Measurements from ENCODE around the gene CELF3.
"Not testable (repeated sequence)": the region's sequence is repeated elsewhere in the genome, so short reads cannot be mapped to it uniquely, and the experiment has no call there.

Gene CELF3

GRCh38 chr1:151716771-151717631, at the start of gene CELF3:
Gene CELF3, minus strand, starts transcription at chr1:151716803. Its CDS starts 783 bp downstream, at chr1:151716020.
- no peak for DNase-seq (ENCODE audit: low read depth, low spot score)

GRCh38 chr1:151763990-151764389, 47.4 kb upstream of the CELF3 start:
- no peak for DNase-seq (ENCODE audit: low read depth, low spot score)

GRCh38 chr1:151762941-151763921, 46.6 kb upstream of the CELF3 start, which contains the start of gene MRPL9:
Gene MRPL9, minus strand, starts transcription at chr1:151763496. Its CDS starts 17 bp downstream, at chr1:151763479.
- peak; percentile 64 for DNase-seq (ENCODE audit: low read depth, low spot score)

GRCh38 chr1:151760597-151761385, 44.2 kb upstream of the CELF3 start:
- DNase-seq (ENCODE audit: low read depth, low spot score), result no peak

- DNase-seq (ENCODE audit: low read depth, low spot score), result no peak
These were observed 42.6 kb upstream of the CELF3 start for GRCh38 chr1:151759241-151759640.

GRCh38 chr1:151756291-151756690, 39.7 kb upstream of the CELF3 start:
- no peak for DNase-seq (ENCODE audit: low read depth, low spot score)

GRCh38 chr1:151741516-151741915, 24.9 kb upstream of the CELF3 start:
- no peak for DNase-seq (ENCODE audit: low read depth, low spot score)

GRCh38 chr1:151739590-151740355, 23.2 kb upstream of the CELF3 start:
- DNase-seq (ENCODE audit: low read depth, low spot score), result no peak

- no peak for DNase-seq (ENCODE audit: low read depth, low spot score)
These were observed 20.9 kb upstream of the CELF3 start for GRCh38 chr1:151737479-151737878.

GRCh38 chr1:151737026-151737425, 20.4 kb upstream of the CELF3 start:
- DNase-seq (ENCODE audit: low read depth, low spot score), result no peak

GRCh38 chr1:151733995-151734394, 17.4 kb upstream of the CELF3 start:
- DNase-seq (ENCODE audit: low read depth, low spot score), result not testable (repeated sequence)

- no peak for DNase-seq (ENCODE audit: low read depth, low spot score)
These were observed 16.5 kb upstream of the CELF3 start for GRCh38 chr1:151733126-151733525.

- no peak for DNase-seq (ENCODE audit: low read depth, low spot score)
These were observed 13.3 kb upstream of the CELF3 start for GRCh38 chr1:151729966-151730291.

- no peak for DNase-seq (ENCODE audit: low read depth, low spot score)
These were observed 12.8 kb upstream of the CELF3 start for GRCh38 chr1:151729157-151729965.

GRCh38 chr1:151728151-151729054, 11.8 kb upstream of the CELF3 start:
- DNase-seq (ENCODE audit: low read depth, low spot score), result no peak

GRCh38 chr1:151723726-151724370, 7.2 kb upstream of the CELF3 start:
- no peak for DNase-seq (ENCODE audit: low read depth, low spot score)

- no peak for DNase-seq (ENCODE audit: low read depth, low spot score)
These were observed 5.3 kb upstream of the CELF3 start for GRCh38 chr1:151721788-151722510.
